Stimulated activated CD4-positive, alpha-beta T cell treated with anti-CD3 and anti-CD28 coated beads, Interleukin-15, amount 100 ng/mL, for 48 hours (primary cell): ENCODE data around the gene GPSM1.
"Not testable (repeated sequence)": the region's sequence is repeated elsewhere in the genome, so short reads cannot be mapped to it uniquely, and the experiment has no call there.

Source experiments
- DNase-seq, 2 donors: peaks; one replicate each; pipeline ENCODE4 v3.0.0-alpha.2; 2020; ENCODE audit warnings: low read depth in 2 of 2

Gene GPSM1

GRCh38 chr9:136318111-136318775 lies 9.1 kb upstream of the GPSM1 start:
- no peak for DNase-seq

GRCh38 chr9:136318776-136319241 lies 8.5 kb upstream of the GPSM1 start:
- DNase-seq = no peak

- not testable (repeated sequence) for DNase-seq
These were observed 8.1 kb upstream of the GPSM1 start for GRCh38 chr9:136319244-136319643.

GRCh38 chr9:136319955-136320354 lies 7.4 kb upstream of the GPSM1 start:
- not testable (repeated sequence) for DNase-seq

GRCh38 chr9:136320972-136321371 lies 6.4 kb upstream of the GPSM1 start:
- DNase-seq = not testable (repeated sequence)

- no peak for DNase-seq
These were observed 5.8 kb upstream of the GPSM1 start for GRCh38 chr9:136321561-136321960.

- DNase-seq = no peak
These were observed 4.5 kb upstream of the GPSM1 start for GRCh38 chr9:136322756-136323330.

GRCh38 chr9:136323371-136323789 lies 4.0 kb upstream of the GPSM1 start:
- no peak for DNase-seq

GRCh38 chr9:136324501-136325300 lies 2.6 kb upstream of the GPSM1 start:
- no peak for DNase-seq

- no peak for DNase-seq
These were observed 2.0 kb upstream of the GPSM1 start for GRCh38 chr9:136325358-136325757.

- no peak for DNase-seq
These were observed 1.1 kb upstream of the GPSM1 start for GRCh38 chr9:136326061-136326760.

- DNase-seq = no peak
These were observed 507 bp upstream of the GPSM1 start for GRCh38 chr9:136326761-136327303.

GRCh38 chr9:136328011-136328621 lies 777 bp downstream of the GPSM1 start:
- no peak for DNase-seq

- no peak for DNase-seq
These were observed 1.3 kb downstream of the GPSM1 start for GRCh38 chr9:136328622-136329041.

GRCh38 chr9:136329211-136329627 lies 1.9 kb downstream of the GPSM1 start:
- no peak for DNase-seq

- DNase-seq = no peak
These were observed 2.5 kb downstream of the GPSM1 start for GRCh38 chr9:136329636-136330405.

GRCh38 chr9:136330406-136330990 lies 3.2 kb downstream of the GPSM1 start:
- no peak for DNase-seq

- DNase-seq = no peak
These were observed 3.7 kb downstream of the GPSM1 start for GRCh38 chr9:136331030-136331429.

- DNase-seq = no peak
These were observed 4.5 kb downstream of the GPSM1 start for GRCh38 chr9:136331556-136332481.
